ENCODE data around the gene CAMK1D. TPM values are rescaled to one million over a fixed set of nuclear protein-coding genes. Genes with fewer than 3 reads are reported as not detected.

The CAMK1D gene
- total and polyA plus RNA-seq, 2 experiments from 2014 or later: 4.6 to 7.2 TPM

- no peak for TF ChIP-seq CREB1 (CRISPR knock-in tag; IDR thresholded peaks at IDR 0.05; ENCODE audit: low read depth)
- no peak for TF ChIP-seq CTCF (conservative IDR thresholded peaks at IDR 0.05; ENCODE audit: low read depth in 2 of 2)
- TF ChIP-seq EZH2 (IDR thresholded peaks at IDR 0.05; ENCODE audit: low read depth, unreplicated experiment): no peak
- TF ChIP-seq NANOG (IDR thresholded peaks at IDR 0.05; ENCODE audit: borderline replicate concordance): no peak
- TF ChIP-seq ZNF114 (CRISPR knock-in tag; IDR thresholded peaks at IDR 0.05): no peak
Measured at GRCh38 chr10:12539350-12540164, 190.2 kb downstream of the CAMK1D start (continued).

GRCh38 chr10:12540341-12540781 is 191.0 kb downstream of the CAMK1D start:
- peaks cover 4% of the 10 kb centered on the region for H3K27me3 Mint-ChIP-seq (ENCODE audit: insufficient read depth, low read depth, poor library complexity)
- no peak overlapping the region for H3K27ac ChIP-seq (ENCODE audit: low read depth)
- H3K4me2 ChIP-seq: no peak overlapping the region
- peaks cover 5% of the 10 kb centered on the region; the same call in 1 of the 3 replicates for H3K9me3 Mint-ChIP-seq
- no peak overlapping the region for H3K27ac Mint-ChIP-seq
- H3K4me1 Mint-ChIP-seq: peaks cover 16% of the 10 kb centered on the region; the same call in 2 of the 3 replicates
- H3K9me2 ChIP-seq (ENCODE audit: insufficient read depth): no peaks in the 10 kb centered on the region
- H3K36me3 Mint-ChIP-seq (ENCODE audit: low read depth): no peaks in the 10 kb centered on the region; the same call in 2 of the 3 replicates
- H3K4me3 ChIP-seq: no peak overlapping the region
- H3K79me2 ChIP-seq (replicated peaks; ENCODE audit: insufficient read depth): no peaks in the 10 kb centered on the region
- no peak overlapping the region for H3K4me3 Mint-ChIP-seq
- ATAC-seq (no peak), DNase-seq (ENCODE audit: low spot score) (no peak)
- no peaks in the 10 kb centered on the region for H4K20me1 ChIP-seq (replicated peaks; ENCODE audit: insufficient read depth)
- H3K27me3 ChIP-seq (ENCODE audit: insufficient read depth): no peaks in the 10 kb centered on the region
- TF ChIP-seq ZNF462 (CRISPR knock-in tag; IDR thresholded peaks at IDR 0.05): no peak
- TF ChIP-seq ZNF114 (CRISPR knock-in tag; IDR thresholded peaks at IDR 0.05): no peak
- no peaks in the 10 kb centered on the region for H3F3A ChIP-seq (replicated peaks; ENCODE audit: low read depth)
- H3K4me1 ChIP-seq (ENCODE audit: insufficient read depth): no peaks in the 10 kb centered on the region
- no peaks in the 10 kb centered on the region for H3K36me3 ChIP-seq (ENCODE audit: insufficient read depth)
- no peak overlapping the region for H2AFZ ChIP-seq
